Measurements from ENCODE around the gene NXPH2. TPM values are rescaled to one million over a fixed set of nuclear protein-coding genes. Genes with fewer than 3 reads are reported as not detected.

Gene NXPH2
- total RNA-seq, 2 experiments from 2014 or later = not detected

DNA sequence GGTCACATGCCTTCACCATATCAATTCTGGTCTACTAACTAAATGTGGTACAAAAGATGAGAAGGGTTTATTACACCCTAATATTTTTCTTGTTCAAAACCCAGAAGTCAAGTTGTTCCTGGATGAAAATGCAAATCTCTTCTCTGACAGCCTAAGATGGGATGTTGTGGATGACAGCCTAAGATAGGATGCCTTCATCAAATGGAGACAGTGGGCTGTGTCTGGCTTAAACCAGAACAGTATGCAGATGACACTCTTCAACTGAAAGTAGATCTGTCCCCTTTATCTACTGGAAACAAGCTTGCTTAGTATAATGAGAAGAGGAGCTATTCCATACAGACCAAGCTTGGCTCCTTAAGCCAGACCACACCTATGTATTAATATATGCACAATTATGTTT, 17.7 kb downstream of the NXPH2 start:
- no peaks in the 10 kb centered on the region for H3K9me3 Mint-ChIP-seq
- H3K4me1 Mint-ChIP-seq (ENCODE audit: low read depth) = no peaks in the 10 kb centered on the region

DNA sequence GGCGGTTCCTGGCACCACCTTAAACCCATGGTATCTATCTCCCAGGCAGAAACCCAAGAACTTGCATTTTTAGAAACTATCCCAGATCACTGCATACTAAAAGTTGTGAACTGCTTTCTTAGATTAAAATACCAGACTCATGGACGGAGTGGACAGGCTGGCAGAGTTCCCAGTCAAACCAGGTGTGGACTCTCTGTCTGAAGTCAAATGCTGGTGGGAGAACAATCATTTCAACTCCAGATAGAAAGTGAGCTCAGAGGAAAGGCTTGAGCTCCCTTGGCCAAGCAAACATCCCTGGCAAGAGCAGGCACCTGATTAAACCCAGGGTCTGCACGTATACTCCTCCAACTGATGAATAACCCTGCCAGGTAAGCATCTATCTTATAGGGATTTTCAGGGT, 19.5 kb downstream of the NXPH2 start:
- TF ChIP-seq, protein P1, sequence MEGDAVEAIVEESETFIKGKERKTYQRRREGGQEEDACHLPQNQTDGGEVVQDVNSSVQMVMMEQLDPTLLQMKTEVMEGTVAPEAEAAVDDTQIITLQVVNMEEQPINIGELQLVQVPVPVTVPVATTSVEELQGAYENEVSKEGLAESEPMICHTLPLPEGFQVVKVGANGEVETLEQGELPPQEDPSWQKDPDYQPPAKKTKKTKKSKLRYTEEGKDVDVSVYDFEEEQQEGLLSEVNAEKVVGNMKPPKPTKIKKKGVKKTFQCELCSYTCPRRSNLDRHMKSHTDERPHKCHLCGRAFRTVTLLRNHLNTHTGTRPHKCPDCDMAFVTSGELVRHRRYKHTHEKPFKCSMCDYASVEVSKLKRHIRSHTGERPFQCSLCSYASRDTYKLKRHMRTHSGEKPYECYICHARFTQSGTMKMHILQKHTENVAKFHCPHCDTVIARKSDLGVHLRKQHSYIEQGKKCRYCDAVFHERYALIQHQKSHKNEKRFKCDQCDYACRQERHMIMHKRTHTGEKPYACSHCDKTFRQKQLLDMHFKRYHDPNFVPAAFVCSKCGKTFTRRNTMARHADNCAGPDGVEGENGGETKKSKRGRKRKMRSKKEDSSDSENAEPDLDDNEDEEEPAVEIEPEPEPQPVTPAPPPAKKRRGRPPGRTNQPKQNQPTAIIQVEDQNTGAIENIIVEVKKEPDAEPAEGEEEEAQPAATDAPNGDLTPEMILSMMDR (IDR thresholded peaks at IDR 0.05) = no peak
- H3K4me1 Mint-ChIP-seq (ENCODE audit: low read depth) = no peaks in the 10 kb centered on the region
- H3K27me3 Mint-ChIP-seq = no peaks in the 10 kb centered on the region
- no peak overlapping the region for H3K27ac Mint-ChIP-seq
- no peak overlapping the region for H3K4me3 Mint-ChIP-seq
- no peaks in the 10 kb centered on the region for H3K36me3 Mint-ChIP-seq (ENCODE audit: low read depth)
- POLR2A ChIA-PET = no interaction called here
- intact Hi-C loops (cut with micrococcal nuclease) = no loop called here
- no peaks in the 10 kb centered on the region for H3K9me3 Mint-ChIP-seq
- CTCF ChIA-PET = no interaction called here
- no peak for DNase-seq
- no peak for ATAC-seq

More for the DNA sequence above, 17.7 kb downstream of the NXPH2 start:
- intact Hi-C loops (cut with micrococcal nuclease) = no loop called here
- H3K4me3 Mint-ChIP-seq = no peak overlapping the region
- ChIA-PET POLR2A (no interaction called here), CTCF (no interaction called here)
- no peaks in the 10 kb centered on the region for H3K27me3 Mint-ChIP-seq
- ATAC-seq (no peak), DNase-seq (no peak)
- no peak overlapping the region for H3K27ac Mint-ChIP-seq
- TF ChIP-seq, protein P1 (IDR thresholded peaks at IDR 0.05) = no peak
- H3K36me3 Mint-ChIP-seq (ENCODE audit: low read depth) = no peaks in the 10 kb centered on the region

DNA sequence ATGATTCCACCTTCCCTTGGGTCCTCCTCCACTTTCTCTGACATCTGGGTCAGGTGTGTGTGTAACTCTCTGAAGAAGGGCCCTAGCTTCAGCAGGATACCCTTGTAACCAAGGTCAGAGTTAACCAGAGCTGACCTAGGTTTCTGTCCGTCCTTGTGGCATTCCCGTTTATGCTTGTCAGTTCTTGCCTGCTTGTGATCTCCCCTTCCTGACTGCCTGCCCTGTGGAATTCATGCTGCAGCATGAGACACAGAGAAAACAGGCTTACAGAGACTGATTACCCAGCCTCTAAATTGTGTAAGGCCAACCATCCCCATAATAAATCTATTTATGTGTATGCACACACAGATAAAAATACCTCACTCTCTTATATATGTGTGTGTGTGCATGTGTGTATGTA, 22.8 kb downstream of the NXPH2 start:
- no peak overlapping the region for H3K4me3 Mint-ChIP-seq
- no peaks in the 10 kb centered on the region for H3K36me3 Mint-ChIP-seq (ENCODE audit: low read depth)
- DNase-seq (no peak), ATAC-seq (no peak)
- H3K27me3 Mint-ChIP-seq = no peaks in the 10 kb centered on the region
- intact Hi-C loops (cut with micrococcal nuclease) = no loop called here
- TF ChIP-seq, protein P1 (IDR thresholded peaks at IDR 0.05) = no peak
- ChIA-PET CTCF (no interaction called here), POLR2A (no interaction called here)
- H3K9me3 Mint-ChIP-seq = peaks cover 3% of the 10 kb centered on the region
- no peak overlapping the region for H3K27ac Mint-ChIP-seq
- H3K4me1 Mint-ChIP-seq (ENCODE audit: low read depth) = no peaks in the 10 kb centered on the region

DNA sequence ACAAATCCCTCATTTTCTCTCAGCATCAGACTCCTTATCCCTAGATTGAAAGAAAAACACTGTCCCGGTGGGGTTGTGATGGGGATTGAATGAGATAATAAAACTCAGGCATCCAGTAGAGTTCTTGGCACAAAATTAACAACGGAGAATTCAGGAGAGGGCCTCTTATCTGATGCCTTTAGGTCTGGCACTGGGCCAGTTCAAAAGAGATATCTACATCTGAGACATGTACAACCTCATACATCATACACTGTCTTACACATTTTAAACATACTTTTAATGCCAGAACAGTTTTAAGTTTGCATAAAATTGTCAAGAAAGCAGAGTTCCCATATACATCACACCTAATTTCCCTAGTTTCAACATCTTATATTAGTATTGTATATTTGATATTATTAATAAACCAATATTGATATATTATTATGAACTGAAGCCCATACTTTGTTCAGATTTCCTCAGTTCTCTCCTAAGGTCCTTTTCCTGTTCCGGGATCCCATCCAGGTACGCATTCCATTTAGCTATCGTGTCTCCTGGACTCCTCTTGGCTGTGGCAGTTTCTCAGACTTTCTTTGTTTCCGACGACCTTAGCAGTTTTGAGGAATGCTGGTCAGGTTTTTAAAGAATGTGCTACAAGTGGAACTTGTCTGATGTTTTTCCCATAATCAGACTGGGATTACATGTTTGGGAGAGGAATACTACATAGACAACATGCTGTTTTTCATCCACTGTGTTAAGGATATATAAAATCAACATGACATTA, 27.8 kb downstream of the NXPH2 start:
- Mint-ChIP-seq H3K9me3 (peaks cover 6% of the 10 kb centered on the region), H3K27me3 (peaks cover 1% of the 10 kb centered on the region), H3K4me1 (ENCODE audit: low read depth) (no peaks in the 10 kb centered on the region), H3K4me3 (no peak overlapping the region), H3K27ac (no peak overlapping the region), H3K36me3 (ENCODE audit: low read depth) (no peaks in the 10 kb centered on the region)
- CTCF ChIA-PET = no interaction called here
- intact Hi-C loops (cut with micrococcal nuclease) = no loop called here
- ATAC-seq = no peak
- TF ChIP-seq, protein P1 (IDR thresholded peaks at IDR 0.05) = no peak
- no peak for DNase-seq
- POLR2A ChIA-PET = no interaction called here

DNA sequence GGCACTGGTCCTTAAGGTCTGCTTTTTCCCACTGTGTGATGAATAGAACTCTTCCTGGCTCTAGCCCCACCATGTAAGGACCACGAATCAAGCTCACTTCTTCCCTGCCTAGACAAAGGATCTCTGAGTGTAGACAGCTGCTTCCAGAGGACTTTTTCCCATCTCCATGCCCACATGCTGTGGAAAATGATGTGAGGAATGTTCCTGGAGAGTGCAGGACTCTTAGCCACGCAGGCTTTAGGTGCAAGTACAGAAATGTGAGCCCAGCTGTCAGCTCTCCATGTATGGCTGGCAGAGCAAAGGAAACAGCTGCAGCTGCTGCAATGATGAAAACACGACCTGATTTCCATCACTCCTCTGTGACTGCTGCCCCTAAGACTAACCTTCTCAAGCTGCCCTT, 35.5 kb downstream of the NXPH2 start:
- CTCF ChIA-PET = no interaction called here
- TF ChIP-seq, protein P1 (IDR thresholded peaks at IDR 0.05) = no peak
- ATAC-seq (no peak), DNase-seq (no peak)
- POLR2A ChIA-PET = interaction anchor here (1.1 kb wide), 1 partner anchor 38 kb away, joined by 3 read pairs; no protein-coding TSS in a partner anchor
- Mint-ChIP-seq H3K4me3 (no peak overlapping the region), H3K27ac (no peak overlapping the region), H3K4me1 (ENCODE audit: low read depth) (no peaks in the 10 kb centered on the region), H3K9me3 (peaks cover 4% of the 10 kb centered on the region), H3K27me3 (peaks cover 3% of the 10 kb centered on the region), H3K36me3 (ENCODE audit: low read depth) (no peaks in the 10 kb centered on the region)
- intact Hi-C loops (cut with micrococcal nuclease) = no loop called here

Measured in activated CD8-positive, alpha-beta T cell treated with anti-CD3 and anti-CD28 coated beads for 36 hours (primary cell).